Activated T-cell treated with anti-CD3 and anti-CD28 coated beads for 24 hours (primary cell): Measurements from ENCODE around the gene NECTIN1.

Experiments
- DNase-seq: peaks from one replicate; pipeline ENCODE4 v3.0.0-alpha.2; 2020; ENCODE audit warnings: low read depth

NECTIN1 gene

GRCh38 chr11:119730789-119731386 lies 1.9 kb upstream of the NECTIN1 start:
- no peak for DNase-seq

- no peak for DNase-seq
These were observed 1.1 kb upstream of the NECTIN1 start for GRCh38 chr11:119729951-119730613.

DNA sequence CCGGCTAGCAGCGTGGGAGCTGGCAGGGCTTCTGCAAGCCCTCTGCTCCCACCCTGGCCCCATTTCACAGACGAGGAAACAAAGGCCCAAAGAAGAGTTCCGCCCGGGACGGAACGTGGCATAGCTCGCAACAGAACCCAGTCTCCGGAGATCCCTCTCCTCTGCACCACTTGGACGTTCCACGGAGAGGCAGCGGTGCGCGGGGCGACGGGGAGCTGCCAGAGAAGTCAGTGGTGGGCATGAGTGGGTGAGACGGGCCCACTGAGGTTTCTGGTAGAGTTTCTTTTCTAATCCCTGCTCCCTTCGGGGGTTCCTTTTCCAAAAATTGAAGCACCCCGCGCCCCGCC lies 554 bp upstream of the NECTIN1 start:
- no peak for DNase-seq

- DNase-seq, result no peak
These were observed 781 bp downstream of the NECTIN1 start for GRCh38 chr11:119728211-119728626.

DNA sequence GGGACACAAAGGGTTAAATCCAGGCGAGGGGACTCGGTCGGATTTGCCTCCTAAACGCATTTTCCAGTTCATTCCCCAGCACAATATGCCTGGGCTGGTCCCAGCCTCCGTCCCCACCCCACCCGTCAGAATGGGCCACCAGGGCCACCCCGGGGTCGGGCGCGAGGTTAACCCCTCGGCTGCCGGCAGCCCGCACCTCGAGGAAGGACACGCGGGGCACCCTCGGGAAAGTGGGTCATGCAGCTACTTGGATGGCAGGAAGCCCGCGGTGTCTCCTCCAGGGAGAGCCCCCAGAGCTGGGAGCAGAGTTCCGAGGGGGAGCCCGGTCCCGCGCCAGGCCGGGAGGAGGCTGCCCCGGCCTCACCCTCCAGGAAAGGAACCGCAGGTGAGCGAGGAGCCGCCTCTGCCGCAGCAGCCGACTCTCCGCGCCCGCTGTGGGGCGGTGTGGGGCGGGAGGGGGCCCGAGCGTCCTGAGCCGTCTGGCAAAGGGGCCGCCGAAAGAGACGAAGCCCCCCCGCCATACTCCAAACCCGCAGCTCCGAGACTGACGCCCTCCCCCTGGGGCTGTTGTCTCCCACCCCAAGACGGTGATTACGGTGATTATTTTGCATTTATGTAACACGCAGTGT lies 1.4 kb downstream of the NECTIN1 start:
- DNase-seq, result no peak

DNA sequence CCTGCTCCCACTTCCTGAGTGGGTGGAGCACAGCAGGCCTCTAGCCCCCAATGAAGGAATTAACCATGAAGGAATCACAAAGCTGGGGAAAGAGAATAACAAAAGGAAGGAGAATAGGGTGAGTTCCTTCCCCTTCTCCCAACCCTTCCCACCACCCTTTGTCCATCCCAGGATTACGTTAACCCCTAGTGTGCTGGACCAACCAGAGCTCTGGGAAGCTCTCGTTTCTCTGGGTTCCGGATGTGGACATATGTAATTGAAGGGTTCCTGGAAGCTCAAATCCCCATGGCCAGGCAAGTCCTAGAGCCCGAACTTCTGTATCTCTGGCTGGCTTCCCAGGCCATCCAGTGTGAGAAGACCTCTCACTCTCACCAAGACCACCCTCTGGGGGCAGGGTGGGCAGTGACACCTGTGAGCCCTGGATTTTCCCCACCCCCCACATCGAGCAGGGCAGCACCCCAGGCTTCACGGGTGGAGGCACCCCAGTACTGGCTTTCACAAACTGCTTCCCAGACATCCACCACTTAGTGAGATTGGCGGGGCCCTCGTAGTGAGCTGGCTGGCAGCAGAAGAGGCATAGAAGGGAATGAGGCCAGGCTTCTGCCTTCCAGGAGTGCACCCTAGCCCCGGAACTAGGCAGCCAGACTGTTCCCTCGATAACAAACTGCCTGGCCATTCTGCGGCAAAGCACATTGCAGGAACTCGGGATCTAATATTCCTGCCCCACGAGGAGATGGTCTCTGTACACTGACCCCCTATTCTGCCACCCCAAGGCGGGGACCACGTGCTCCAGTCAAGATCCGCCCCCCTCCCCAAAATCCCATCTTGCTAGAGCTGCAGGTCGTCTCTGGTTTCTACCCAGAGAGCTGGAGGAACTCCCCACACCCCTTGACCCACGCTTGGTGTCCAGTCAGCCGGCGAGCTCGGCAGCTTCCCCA lies 2.1 kb downstream of the NECTIN1 start:
- no peak for DNase-seq

- no peak for DNase-seq
These were observed 2.8 kb downstream of the NECTIN1 start for GRCh38 chr11:119726150-119726553.

GRCh38 chr11:119724956-119725355 lies 4.0 kb downstream of the NECTIN1 start:
- DNase-seq, result no peak

DNA sequence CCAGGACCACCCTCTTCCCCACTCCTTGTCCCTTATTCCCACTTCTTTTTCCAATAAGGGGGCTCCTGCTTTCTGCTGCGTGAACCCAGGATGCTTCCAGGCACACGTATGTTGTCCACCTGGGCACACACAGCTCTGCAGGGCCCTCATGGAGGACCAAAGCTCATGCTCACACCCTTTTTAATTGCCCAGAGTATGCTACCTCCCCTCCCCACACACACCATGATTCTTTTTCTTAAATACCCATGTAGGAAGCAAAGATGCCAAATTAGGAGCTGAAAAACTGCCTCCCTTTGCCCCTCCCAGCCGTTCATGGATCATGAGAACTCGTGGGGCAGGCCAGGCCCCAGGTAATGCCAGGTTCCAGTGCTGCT lies 5.1 kb downstream of the NECTIN1 start:
- no peak for DNase-seq

- no peak for DNase-seq
These were observed 5.6 kb downstream of the NECTIN1 start for GRCh38 chr11:119723243-119723951.

GRCh38 chr11:119722281-119722794 lies 6.7 kb downstream of the NECTIN1 start:
- no peak for DNase-seq

DNA sequence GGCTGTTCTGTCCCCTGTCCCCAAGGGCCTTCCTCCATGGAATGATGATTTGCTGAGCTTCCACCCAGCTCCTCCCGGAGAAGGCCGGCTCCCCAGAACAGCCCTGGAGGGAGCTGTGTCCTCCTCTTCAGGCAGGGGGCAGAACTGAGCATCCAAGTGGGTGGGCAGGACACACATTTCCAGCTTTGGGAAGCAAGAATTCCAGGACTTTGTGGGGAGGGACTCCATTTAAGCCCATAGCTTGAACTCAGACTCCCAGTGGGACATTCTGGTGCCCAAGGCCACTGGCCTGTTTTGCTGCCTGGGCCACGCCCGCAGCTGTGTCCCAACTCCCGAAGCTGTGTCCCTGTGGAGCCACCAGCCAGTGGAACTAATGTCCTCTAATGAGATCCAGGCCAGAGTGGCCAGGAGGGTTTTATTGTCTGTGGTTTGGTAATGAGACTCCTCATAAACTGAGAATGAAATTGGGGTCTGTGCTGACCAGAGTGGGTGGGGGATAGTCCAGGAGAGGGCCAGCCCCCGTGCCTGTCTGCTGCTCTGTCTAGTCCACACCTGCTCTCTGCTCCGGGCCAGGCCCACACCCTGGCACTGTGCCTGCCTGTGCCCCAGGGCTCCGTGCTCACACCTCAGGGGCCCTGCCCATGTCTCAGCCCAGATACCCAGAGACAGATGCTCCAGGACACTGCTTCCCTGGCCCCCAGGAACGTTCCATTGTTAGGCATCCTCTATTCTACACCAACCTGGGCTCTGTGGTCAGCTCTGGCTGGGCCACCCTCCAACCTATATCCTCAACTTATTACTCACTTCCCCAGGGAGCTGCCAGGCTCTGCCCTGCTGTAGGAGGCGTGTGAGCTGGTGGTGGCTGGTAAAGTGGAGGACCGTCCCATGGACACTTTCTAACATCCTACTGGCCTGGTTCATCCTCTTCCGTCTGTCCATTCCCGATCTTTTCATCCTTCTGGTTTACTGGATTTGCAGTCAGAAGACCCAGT lies 7.6 kb downstream of the NECTIN1 start:
- no peak for DNase-seq

- no peak for DNase-seq
These were observed 8.6 kb downstream of the NECTIN1 start for GRCh38 chr11:119720311-119720913.

DNA sequence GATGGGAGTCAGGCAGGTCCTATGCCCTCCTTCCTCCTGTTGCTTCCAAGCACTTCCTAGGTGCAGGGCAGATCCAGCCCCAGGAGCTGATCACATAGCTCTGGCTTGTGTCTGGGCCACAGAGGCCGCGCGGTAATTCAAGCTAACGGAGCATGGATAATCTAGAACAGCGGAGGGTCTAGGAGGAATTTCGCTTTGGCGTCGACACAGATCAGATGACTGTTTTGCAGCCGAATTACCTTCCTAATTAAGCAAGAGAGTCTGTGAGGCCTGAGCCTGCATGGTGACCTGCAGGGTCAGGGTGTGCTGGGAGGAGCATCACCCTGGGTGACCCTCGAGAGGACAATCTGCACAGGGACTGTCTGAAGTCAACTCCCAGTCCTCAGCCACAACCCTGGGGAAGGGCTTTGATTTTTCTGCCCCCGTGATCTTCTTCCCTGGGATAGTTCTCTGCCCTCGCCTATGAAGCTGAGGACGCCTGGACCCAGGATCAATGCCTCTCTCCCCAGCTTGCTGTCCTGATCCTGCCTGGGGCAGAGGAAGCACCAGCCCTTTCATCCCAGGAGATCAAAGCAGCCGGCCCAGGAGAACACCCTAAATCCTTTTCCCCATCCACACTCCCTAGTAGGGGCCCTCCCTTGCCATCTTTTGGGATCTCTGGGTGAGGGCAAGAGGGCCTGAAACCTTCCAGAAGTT lies 11.0 kb downstream of the NECTIN1 start:
- no peak for DNase-seq

DNA sequence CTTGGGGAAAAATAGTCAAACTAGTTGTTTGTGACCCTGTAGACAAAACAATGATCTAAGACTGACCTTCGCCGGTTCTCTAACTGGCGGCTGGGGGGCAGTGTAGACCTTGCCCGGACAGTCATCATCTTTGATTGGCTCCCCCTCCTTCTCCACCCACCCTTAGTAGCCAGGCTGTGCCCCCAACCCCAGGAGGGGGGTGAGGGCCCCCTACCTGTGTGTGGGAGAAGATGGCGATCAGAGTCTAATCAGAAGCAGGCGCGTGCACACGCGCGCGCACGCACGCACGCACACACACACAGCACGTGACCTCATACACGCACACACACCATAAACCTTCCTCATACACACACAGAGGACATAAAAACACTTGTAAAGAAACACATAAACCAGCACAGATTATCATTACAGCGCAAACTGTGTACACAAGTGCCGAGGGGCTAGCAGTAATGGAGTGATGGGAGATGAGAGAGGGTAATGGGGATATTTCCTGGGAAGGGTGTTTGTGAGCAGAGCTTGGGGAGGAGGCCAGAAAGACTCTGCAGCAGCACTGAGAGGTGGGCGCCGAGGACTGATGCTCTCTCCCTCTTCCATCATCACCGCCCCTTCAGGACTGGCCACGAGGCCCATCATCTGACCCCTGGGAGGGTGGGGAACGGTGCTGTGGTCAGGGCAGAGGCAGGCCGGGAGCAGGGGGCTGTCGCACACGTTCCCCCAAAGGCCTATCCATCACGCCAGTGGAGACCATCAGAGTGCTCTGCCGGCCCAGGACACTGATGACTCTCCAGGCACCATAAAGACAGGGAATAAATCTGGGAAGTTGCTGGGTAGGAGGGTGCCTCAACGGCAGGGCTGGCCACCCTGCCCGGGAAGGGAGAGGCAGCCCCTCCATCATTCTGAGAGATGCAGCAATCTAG lies 12.2 kb downstream of the NECTIN1 start:
- no peak for DNase-seq

DNA sequence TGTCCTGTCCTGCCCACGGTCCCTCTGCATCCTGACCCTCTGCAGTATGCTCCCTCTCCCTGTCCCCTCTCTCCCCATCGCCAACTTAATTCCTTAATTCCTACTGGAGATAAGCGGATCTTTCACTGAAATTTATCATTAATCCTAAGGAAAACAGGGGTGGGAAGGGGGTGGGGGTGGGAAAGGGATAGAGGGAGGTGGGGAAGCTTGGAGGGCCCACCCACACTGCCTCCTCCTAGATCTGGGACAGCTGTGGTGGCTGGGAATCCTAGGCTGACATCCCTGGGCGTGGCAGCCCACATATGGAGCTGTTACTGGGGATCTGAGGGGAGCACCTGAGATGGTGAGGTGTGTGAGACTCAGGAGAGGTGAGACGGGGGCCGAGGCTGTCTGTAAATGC lies 14.4 kb downstream of the NECTIN1 start:
- no peak for DNase-seq

DNA sequence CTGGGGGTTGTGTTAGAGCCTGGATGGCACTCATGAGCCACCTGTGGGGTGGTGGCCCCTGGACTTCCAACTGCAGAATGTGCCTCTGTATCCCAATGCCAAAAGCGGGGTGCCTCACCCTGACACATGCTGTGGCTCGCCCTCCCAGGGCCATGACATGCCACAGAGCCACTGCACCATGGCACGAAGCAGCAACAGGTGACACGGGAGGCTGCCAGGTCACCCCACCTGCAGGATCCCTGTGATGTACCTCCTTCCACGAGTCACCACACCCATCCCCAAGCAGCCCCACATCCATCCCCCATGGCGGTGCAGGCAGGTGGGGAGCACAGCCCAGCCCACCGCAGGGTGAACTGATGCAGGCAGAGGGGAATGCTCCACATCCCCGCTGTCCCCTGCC lies 14.8 kb downstream of the NECTIN1 start:
- no peak for DNase-seq

DNA sequence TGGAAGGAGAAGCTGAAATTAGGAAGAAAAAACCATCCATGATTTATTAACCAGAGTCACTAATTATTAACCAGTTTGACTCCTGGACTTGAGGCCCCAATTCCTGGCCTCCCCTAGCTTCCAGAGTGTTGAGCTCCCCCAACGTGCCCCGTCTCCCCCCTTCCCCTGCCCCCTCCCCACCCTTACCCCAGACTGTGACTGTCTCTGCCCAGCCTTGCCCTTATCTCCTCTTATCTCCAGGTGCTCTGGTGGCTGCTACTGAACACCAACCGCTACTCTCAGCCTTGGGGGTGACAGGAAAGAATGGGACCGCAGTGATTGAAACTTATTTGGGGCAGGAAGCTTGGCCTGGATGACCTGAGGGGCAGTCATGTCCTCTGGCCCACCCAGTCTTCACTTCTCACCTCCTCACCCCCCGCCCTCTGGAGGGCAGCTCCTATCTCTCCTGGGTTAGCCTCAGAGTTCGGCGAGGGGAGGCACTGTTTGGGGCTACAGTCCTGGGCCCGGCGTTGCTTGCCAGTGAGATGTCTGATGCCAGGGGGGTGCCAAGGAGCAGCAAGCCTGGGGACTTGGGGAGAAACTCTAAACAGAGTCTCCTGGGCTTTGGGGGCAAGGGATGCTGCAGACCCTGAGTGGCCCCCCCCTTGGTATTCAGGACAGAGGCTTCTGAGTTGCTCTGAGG lies 15.5 kb downstream of the NECTIN1 start:
- DNase-seq, result no peak
